Loucy (cell line): ENCODE data around the gene HRH1.

ENCODE experiments used
- H2AFZ ChIP-seq: fragments of 200-600 bp; sonication (generic); 2 replicates; pipeline ENCODE4 v1.6.0; 2016; ENCODE audit warnings: antibody characterized with exemption, mild to moderate bottlenecking, low read length, moderate library complexity
- H3F3A ChIP-seq: fragments of 200-600 bp; 2 replicates; pipeline ENCODE4 v1.6.0; 2016; ENCODE audit warnings: antibody characterized with exemption, low read depth, mild to moderate bottlenecking
- H3K27me3 ChIP-seq: fragments of 200-600 bp; sonication (generic); 2 replicates; pipeline ENCODE4 v1.6.1; 2014; ENCODE audit warnings: low read length, mild to moderate bottlenecking; ENCODE audit not compliant: insufficient read depth, poor library complexity, severe bottlenecking
- H3K36me3 ChIP-seq: fragments of 200-600 bp; sonication (generic); 2 replicates; pipeline ENCODE4 v1.6.1; 2016; ENCODE audit warnings: low read length; ENCODE audit not compliant: insufficient read depth
- H3K4me1 ChIP-seq: fragments of 200-600 bp; sonication (generic); 2 replicates; pipeline ENCODE4 v1.5.1; 2014; ENCODE audit warnings: low read length, mild to moderate bottlenecking; ENCODE audit not compliant: insufficient read depth, poor library complexity, severe bottlenecking
- H3K4me2 ChIP-seq: fragments of 200-600 bp; sonication (generic); 2 replicates; pipeline ENCODE4 v1.6.0; 2014; ENCODE audit warnings: antibody characterized with exemption, low read length, low read depth, mild to moderate bottlenecking; ENCODE audit not compliant: poor library complexity, severe bottlenecking
- H3K4me3 ChIP-seq: fragments of 200-600 bp; sonication (generic); 2 replicates; pipeline ENCODE4 v1.5.1; 2014; ENCODE audit warnings: low read length, mild to moderate bottlenecking, mixed read lengths; ENCODE audit not compliant: poor library complexity, severe bottlenecking
- H3K79me2 ChIP-seq: fragments of 200-600 bp; sonication (generic); 2 replicates; pipeline ENCODE4 v1.6.1; 2014; ENCODE audit warnings: low read length; ENCODE audit not compliant: insufficient read depth
- H3K9ac ChIP-seq: fragments of 200-600 bp; sonication (generic); 2 replicates; pipeline ENCODE4 v1.6.0; 2014; ENCODE audit warnings: mild to moderate bottlenecking, low read depth, low read length, moderate library complexity; ENCODE audit not compliant: poor library complexity, severe bottlenecking
- H3K9me2 ChIP-seq: fragments of 200-600 bp; sonication (generic); replicated peaks from 2 replicates; pipeline ENCODE4 v1.6.1; 2016; ENCODE audit warnings: low read depth, low read length, mixed read lengths
- H3K9me3 ChIP-seq: fragments of 200-600 bp; sonication (generic); 2 replicates; pipeline ENCODE4 v1.6.1; 2014; ENCODE audit warnings: mild to moderate bottlenecking, antibody characterized with exemption, low read length, low read depth; ENCODE audit not compliant: insufficient read depth
- H4K20me1 ChIP-seq: fragments of 200-600 bp; sonication (generic); 2 replicates; pipeline ENCODE4 v1.6.0; 2014; ENCODE audit warnings: antibody characterized with exemption, low read length, mild to moderate bottlenecking; ENCODE audit not compliant: insufficient read depth, poor library complexity, severe bottlenecking
- CTCF ChIP-seq: fragments of 200-600 bp; sonication (generic); conservative IDR thresholded peaks from 2 replicates; pipeline ENCODE4 v1.5.1; 2014; ENCODE audit warnings: mild to moderate bottlenecking, antibody characterized with exemption, low read length
- EZH2phosphoT487 ChIP-seq: fragments of 200-600 bp; IDR thresholded peaks from 2 replicates; pipeline ENCODE4 v1.6.1; 2018; ENCODE audit warnings: antibody characterized with exemption, mild to moderate bottlenecking, moderate library complexity, borderline replicate concordance

HRH1 gene

GRCh38 chr3:11285471-11285870 lies 131.2 kb downstream of the HRH1 start:
- H4K20me1 ChIP-seq = no peaks in the 10 kb centered on the region
- no peak overlapping the region for H3K4me3 ChIP-seq
- peaks cover 26% of the 10 kb centered on the region for H3K4me1 ChIP-seq
- no peak overlapping the region for H3K9ac ChIP-seq
- H3K9me3 ChIP-seq = no peaks in the 10 kb centered on the region
- H3K36me3 ChIP-seq = no peaks in the 10 kb centered on the region
- TF ChIP-seq EZH2phosphoT487 (no peak), CTCF (no peak)
- no peak overlapping the region for H2AFZ ChIP-seq
- no peaks in the 10 kb centered on the region for H3K9me2 ChIP-seq
- no peak overlapping the region for H3K4me2 ChIP-seq
- no peaks in the 10 kb centered on the region for H3K27me3 ChIP-seq
- H3K79me2 ChIP-seq = peaks cover 16% of the 10 kb centered on the region
- H3F3A ChIP-seq = peaks cover 9% of the 10 kb centered on the region; the same call in 1 of the 2 replicates

- Histone ChIP-seq H3K36me3 (no peaks in the 10 kb centered on the region), H3K79me2 (peaks cover 16% of the 10 kb centered on the region), H3K9me2 (no peaks in the 10 kb centered on the region), H3K4me3 (no peak overlapping the region), H3K4me2 (peak overlapping the region; percentile 67), H3F3A (peaks cover 9% of the 10 kb centered on the region; the same call in 1 of the 2 replicates), H3K9me3 (no peaks in the 10 kb centered on the region), H2AFZ (no peak overlapping the region), H3K4me1 (peaks cover 38% of the 10 kb centered on the region), H4K20me1 (no peaks in the 10 kb centered on the region), H3K9ac (no peak overlapping the region), H3K27me3 (no peaks in the 10 kb centered on the region)
- TF ChIP-seq CTCF = no peak
- TF ChIP-seq EZH2phosphoT487 = no peak
Observed at GRCh38 chr3:11287404-11287803, 133.1 kb downstream of the HRH1 start.

GRCh38 chr3:11288021-11288491 lies 133.8 kb downstream of the HRH1 start:
- Histone ChIP-seq H3K27me3 (no peaks in the 10 kb centered on the region), H3K4me2 (peak overlapping the region; percentile 67), H2AFZ (no peak overlapping the region), H3K9ac (peak overlapping the region; percentile 31), H3K4me3 (peak overlapping the region; percentile 57), H3K9me2 (no peaks in the 10 kb centered on the region), H3K4me1 (peaks cover 38% of the 10 kb centered on the region), H4K20me1 (no peaks in the 10 kb centered on the region), H3K36me3 (no peaks in the 10 kb centered on the region), H3F3A (peaks cover 9% of the 10 kb centered on the region; the same call in 1 of the 2 replicates), H3K9me3 (no peaks in the 10 kb centered on the region), H3K79me2 (peaks cover 16% of the 10 kb centered on the region)
- TF ChIP-seq EZH2phosphoT487 = no peak
- TF ChIP-seq CTCF = no peak
